GM12864 (cell line): ENCODE data around the gene PARD3B.

Source experiments
- DNase-seq: peaks from one replicate; pipeline ENCODE4 v3.0.0-alpha.2; 2011; ENCODE audit warnings: low read depth
- H3K4me3 ChIP-seq: 2 replicates; pipeline ENCODE4 v1.5.1; 2011; ENCODE audit warnings: mild to moderate bottlenecking, low read depth, low read length, control low read depth
- CTCF ChIP-seq: IDR thresholded peaks from 2 replicates; pipeline ENCODE4 v1.5.1; 2011; ENCODE audit warnings: low read depth, mild to moderate bottlenecking, moderate library complexity, low read length, control low read depth, inconsistent platforms; ENCODE audit errors: missing control alignments

The PARD3B gene

DNA sequence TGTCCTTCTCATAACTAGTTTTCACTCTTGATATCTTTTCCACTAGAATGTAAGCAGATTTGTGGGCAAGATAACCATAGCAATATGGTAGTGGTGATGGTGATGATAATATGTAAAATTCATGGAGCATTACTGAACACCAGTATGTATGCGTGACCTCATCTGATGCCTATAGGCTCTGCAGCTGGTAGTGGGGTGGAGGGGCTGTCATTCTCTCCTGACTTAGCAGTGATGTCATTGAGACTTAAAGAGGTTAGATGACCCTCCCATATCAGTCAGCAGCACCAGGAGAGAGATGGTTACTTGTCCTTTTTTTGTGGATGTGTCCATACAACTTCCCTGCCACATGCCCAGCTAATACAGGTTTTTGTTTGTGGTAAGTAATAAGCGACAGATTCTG lies 27.9 kb downstream of the PARD3B start:
- no peak for DNase-seq
- no peak for TF ChIP-seq CTCF
- H3K4me3 ChIP-seq = no peak overlapping the region

DNA sequence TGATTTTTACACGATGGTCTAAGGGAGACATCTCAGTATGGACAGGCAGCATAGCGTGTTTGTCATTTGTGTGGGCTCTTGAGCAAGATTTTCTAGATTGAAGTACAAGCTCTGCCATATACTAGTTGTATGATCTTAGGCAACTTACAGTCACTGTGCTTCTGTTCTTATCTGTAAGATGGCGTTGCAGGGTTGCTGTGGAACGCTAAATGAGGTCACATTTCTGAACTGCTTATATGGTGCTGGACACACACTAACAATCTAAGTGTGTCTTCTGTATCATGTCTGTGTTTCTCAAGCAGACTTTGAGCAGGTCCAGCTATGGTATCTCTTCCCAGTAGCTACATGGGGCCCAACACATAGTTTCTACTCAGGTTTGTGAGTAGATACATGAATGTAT lies 29.2 kb downstream of the PARD3B start:
- TF ChIP-seq CTCF = no peak

GRCh38 chr2:204575463-204575862 lies 30.2 kb downstream of the PARD3B start:
- no peak for TF ChIP-seq CTCF
- H3K4me3 ChIP-seq = no peak overlapping the region
- DNase-seq = no peak

More for the DNA sequence above, 29.2 kb downstream of the PARD3B start:
- no peak for DNase-seq
- H3K4me3 ChIP-seq = no peak overlapping the region

- TF ChIP-seq CTCF = no peak
- DNase-seq = no peak
- no peak overlapping the region for H3K4me3 ChIP-seq
These were observed 31.2 kb downstream of the PARD3B start for GRCh38 chr2:204576362-204576979.

- no peak overlapping the region for H3K4me3 ChIP-seq
- DNase-seq = no peak
- TF ChIP-seq CTCF = no peak
These were observed 33.8 kb downstream of the PARD3B start for GRCh38 chr2:204578928-204579598.

- no peak for TF ChIP-seq CTCF
- no peak overlapping the region for H3K4me3 ChIP-seq
- no peak for DNase-seq
These were observed 36.7 kb downstream of the PARD3B start for GRCh38 chr2:204581946-204582345.

DNA sequence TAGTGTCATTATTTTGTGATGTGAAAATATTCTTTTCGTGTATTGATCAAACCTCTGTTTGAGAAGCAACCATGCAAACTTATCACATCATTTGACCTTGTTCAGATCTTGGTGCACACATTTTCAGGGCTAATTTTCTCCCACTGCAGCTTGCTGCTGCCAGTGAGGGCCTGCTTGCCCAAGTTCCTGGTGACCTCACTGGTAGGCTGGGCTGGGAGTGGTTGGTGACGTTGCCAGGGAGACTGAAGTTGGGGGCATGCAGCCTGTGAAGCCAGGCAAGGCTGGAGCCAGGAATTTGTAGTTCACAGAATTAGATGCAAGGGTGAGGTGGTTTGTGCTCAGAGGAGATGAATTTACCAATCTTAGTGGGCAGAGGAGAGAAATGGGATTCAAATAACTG lies 38.5 kb downstream of the PARD3B start:
- no peak for DNase-seq
- no peak overlapping the region for H3K4me3 ChIP-seq
- TF ChIP-seq CTCF = no peak
